HEK293 (cell line): Measurements from ENCODE around the gene RPL22.

Experiments
- BCL11A ChIP-seq: fragments of 450-650 bp; formaldehyde crosslinking; IDR thresholded peaks from 2 replicates; pipeline ENCODE4 v1.5.1; 2016; ENCODE audit warnings: low read depth, missing biosample characterization, missing genetic modification characterization
- BCL11B ChIP-seq: fragments of 450-650 bp; formaldehyde crosslinking; IDR thresholded peaks from 2 replicates; pipeline ENCODE4 v1.5.1; 2016; ENCODE audit warnings: low read depth, missing biosample characterization, missing genetic modification characterization
- MZF1 ChIP-seq: fragments of 450-650 bp; formaldehyde crosslinking; IDR thresholded peaks from 2 replicates; pipeline ENCODE4 v1.5.1; 2017; ENCODE audit warnings: missing biosample characterization, missing genetic modification characterization, borderline replicate concordance
- PBX3 ChIP-seq: sonication (generic); formaldehyde crosslinking; IDR thresholded peaks from 2 replicates; pipeline ENCODE4 v1.8.1; 2022; ENCODE audit warnings: mild to moderate bottlenecking, moderate library complexity, missing genetic modification reagents
- TRIM28 ChIP-seq: IDR thresholded peaks from 2 replicates; pipeline ENCODE4 v1.6.1; 2011; ENCODE audit warnings: low read length, control low read depth, borderline replicate concordance
- TSHZ1 ChIP-seq: fragments of 450-650 bp; formaldehyde crosslinking; IDR thresholded peaks from 2 replicates; pipeline ENCODE4 v1.5.1; 2016; ENCODE audit warnings: missing biosample characterization, missing genetic modification characterization, borderline replicate concordance
- ZFHX2 ChIP-seq: fragments of 450-650 bp; formaldehyde crosslinking; conservative IDR thresholded peaks from 2 replicates; pipeline ENCODE4 v1.5.1; 2016; ENCODE audit warnings: missing biosample characterization, missing genetic modification characterization
- ZNF132 ChIP-seq: fragments of 450-650 bp; formaldehyde crosslinking; IDR thresholded peaks from 2 replicates; pipeline ENCODE4 v1.5.1; 2017; ENCODE audit warnings: missing biosample characterization, missing genetic modification characterization, borderline replicate concordance
- ZNF133 ChIP-seq: fragments of 450-650 bp; formaldehyde crosslinking; IDR thresholded peaks from 2 replicates; pipeline ENCODE4 v1.5.1; 2016; ENCODE audit warnings: missing biosample characterization, missing genetic modification characterization
- ZNF155 ChIP-seq: fragments of 450-650 bp; formaldehyde crosslinking; IDR thresholded peaks from 2 replicates; pipeline ENCODE4 v1.5.1; 2016; ENCODE audit warnings: missing biosample characterization, missing genetic modification characterization
- ZNF202 ChIP-seq: fragments of 450-650 bp; formaldehyde crosslinking; IDR thresholded peaks from 2 replicates; pipeline ENCODE4 v1.5.1; 2016; ENCODE audit warnings: missing biosample characterization, missing genetic modification characterization, borderline replicate concordance
- ZNF23 ChIP-seq: fragments of 450-650 bp; formaldehyde crosslinking; IDR thresholded peaks from 2 replicates; pipeline ENCODE4 v1.5.1; 2016; ENCODE audit warnings: missing biosample characterization, missing genetic modification characterization, borderline replicate concordance
- ZNF24 ChIP-seq: fragments of 450-650 bp; formaldehyde crosslinking; IDR thresholded peaks from 2 replicates; pipeline ENCODE4 v1.5.1; 2016; ENCODE audit warnings: missing biosample characterization, missing genetic modification characterization
- ZNF274 ChIP-seq, 2 experiments: fragments of 200-500 bp in 1 of 2; fragments of 450-650 bp in 1 of 2; sonication (Bioruptor generic) in 1 of 2; formaldehyde crosslinking in 1 of 2; IDR thresholded peaks; 2 replicates each; pipeline versions ENCODE4 v1.5.1 to v1.6.1; 2014 to 2016; ENCODE audit warnings: borderline replicate concordance in 1 of 2, inconsistent platforms in 1 of 2, low read length in 1 of 2, missing biosample characterization in 1 of 2, missing genetic modification characterization in 1 of 2
- ZNF311 ChIP-seq: fragments of 450-650 bp; formaldehyde crosslinking; IDR thresholded peaks from 2 replicates; pipeline ENCODE4 v1.5.1; 2017; ENCODE audit warnings: missing biosample characterization, missing genetic modification characterization, borderline replicate concordance
- ZNF404 ChIP-seq: fragments of 450-650 bp; formaldehyde crosslinking; IDR thresholded peaks from 2 replicates; pipeline ENCODE4 v1.5.1; 2017; ENCODE audit warnings: missing biosample characterization, missing genetic modification characterization
- ZNF433 ChIP-seq: fragments of 450-650 bp; formaldehyde crosslinking; IDR thresholded peaks from 2 replicates; pipeline ENCODE4 v1.5.1; 2016; ENCODE audit warnings: missing biosample characterization, missing genetic modification characterization, low read depth
- ZNF48 ChIP-seq: fragments of 450-650 bp; formaldehyde crosslinking; IDR thresholded peaks from 2 replicates; pipeline ENCODE4 v1.5.1; 2016; ENCODE audit warnings: missing biosample characterization, missing genetic modification characterization
- ZNF501 ChIP-seq: fragments of 450-650 bp; formaldehyde crosslinking; IDR thresholded peaks from 2 replicates; pipeline ENCODE4 v1.5.1; 2016; ENCODE audit warnings: missing biosample characterization, missing genetic modification characterization
- ZNF521 ChIP-seq: fragments of 450-650 bp; formaldehyde crosslinking; IDR thresholded peaks from 2 replicates; pipeline ENCODE4 v1.5.1; 2017; ENCODE audit warnings: missing biosample characterization, mild to moderate bottlenecking, missing genetic modification characterization
- ZNF585B ChIP-seq: fragments of 450-650 bp; formaldehyde crosslinking; IDR thresholded peaks from 2 replicates; pipeline ENCODE4 v1.5.1; 2016; ENCODE audit warnings: missing biosample characterization, missing genetic modification characterization
- ZNF677 ChIP-seq: fragments of 450-650 bp; IDR thresholded peaks from 2 replicates; pipeline ENCODE4 v1.5.0; 2018; ENCODE audit warnings: missing biosample characterization, mild to moderate bottlenecking, missing genetic modification characterization, moderate library complexity
- ZNF701 ChIP-seq: fragments of 450-650 bp; formaldehyde crosslinking; IDR thresholded peaks from 2 replicates; pipeline ENCODE4 v1.5.1; 2016; ENCODE audit warnings: missing biosample characterization, missing genetic modification characterization
- TF ChIP-seq, protein P1 (sequence below): fragments of 450-650 bp; formaldehyde crosslinking; IDR thresholded peaks from 2 replicates; pipeline ENCODE4 v1.5.0; 2017; ENCODE audit warnings: missing biosample characterization, missing genetic modification characterization, borderline replicate concordance
- TF ChIP-seq, protein P2 (sequence below): fragments of 450-650 bp; formaldehyde crosslinking; IDR thresholded peaks from 2 replicates; pipeline ENCODE4 v1.5.1; 2016; ENCODE audit warnings: missing biosample characterization, missing genetic modification characterization, low read depth
- TF ChIP-seq, protein P3 (sequence below): fragments of 450-650 bp; IDR thresholded peaks from 2 replicates; pipeline ENCODE4 v1.5.1; 2018; ENCODE audit warnings: missing biosample characterization, mild to moderate bottlenecking, missing genetic modification characterization
- TF ChIP-seq, protein P4 (sequence below): fragments of 450-650 bp; formaldehyde crosslinking; IDR thresholded peaks from 2 replicates; pipeline ENCODE4; 2016; ENCODE audit warnings: missing biosample characterization, missing genetic modification characterization

The RPL22 gene

GRCh38 chr1:6205849-6206519 is 6.6 kb upstream of the RPL22 start, which contains the start of gene RNF207 (continued):
- TF ChIP-seq, protein P1, sequence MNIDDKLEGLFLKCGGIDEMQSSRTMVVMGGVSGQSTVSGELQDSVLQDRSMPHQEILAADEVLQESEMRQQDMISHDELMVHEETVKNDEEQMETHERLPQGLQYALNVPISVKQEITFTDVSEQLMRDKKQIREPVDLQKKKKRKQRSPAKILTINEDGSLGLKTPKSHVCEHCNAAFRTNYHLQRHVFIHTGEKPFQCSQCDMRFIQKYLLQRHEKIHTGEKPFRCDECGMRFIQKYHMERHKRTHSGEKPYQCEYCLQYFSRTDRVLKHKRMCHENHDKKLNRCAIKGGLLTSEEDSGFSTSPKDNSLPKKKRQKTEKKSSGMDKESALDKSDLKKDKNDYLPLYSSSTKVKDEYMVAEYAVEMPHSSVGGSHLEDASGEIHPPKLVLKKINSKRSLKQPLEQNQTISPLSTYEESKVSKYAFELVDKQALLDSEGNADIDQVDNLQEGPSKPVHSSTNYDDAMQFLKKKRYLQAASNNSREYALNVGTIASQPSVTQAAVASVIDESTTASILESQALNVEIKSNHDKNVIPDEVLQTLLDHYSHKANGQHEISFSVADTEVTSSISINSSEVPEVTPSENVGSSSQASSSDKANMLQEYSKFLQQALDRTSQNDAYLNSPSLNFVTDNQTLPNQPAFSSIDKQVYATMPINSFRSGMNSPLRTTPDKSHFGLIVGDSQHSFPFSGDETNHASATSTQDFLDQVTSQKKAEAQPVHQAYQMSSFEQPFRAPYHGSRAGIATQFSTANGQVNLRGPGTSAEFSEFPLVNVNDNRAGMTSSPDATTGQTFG (tag by site-specific recombination), result no peak
- TF ChIP-seq ZNF23 (tag by site-specific recombination) (no peak), ZNF24 (tag by site-specific recombination) (no peak), ZNF311 (no peak), ZNF155 (tag by site-specific recombination) (no peak), ZNF132 (tag by site-specific recombination) (no peak), ZNF701 (tag by site-specific recombination) (no peak), ZNF585B (tag by site-specific recombination) (no peak), MZF1 (no peak), ZNF48 (no peak), ZFHX2 (tag by site-specific recombination) (peak; percentile 6; the same call in 1 of the 2 replicates), ZNF202 (tag by site-specific recombination) (no peak), BCL11A (tag by site-specific recombination) (peak; percentile 73; the same call in 1 of the 2 replicates), ZNF677 (no peak), TRIM28 (no peak; the same call in 1 of the 2 replicates), PBX3 (CRISPR knock-in tag) (no peak), ZNF501 (peak; percentile 91), ZNF404 (tag by site-specific recombination) (no peak), BCL11B (no peak), ZNF521 (tag by site-specific recombination) (no peak), TSHZ1 (tag by site-specific recombination) (no peak), ZNF133 (no peak), ZNF433 (tag by site-specific recombination) (no peak), ZNF274 (IDR thresholded peaks at IDR 0.05; ENCODE audit: low read length) (no peak), ZNF274 (tag by site-specific recombination; IDR thresholded peaks at IDR 0.05; ENCODE audit: borderline replicate concordance) (no peak)
- TF ChIP-seq, protein P2, sequence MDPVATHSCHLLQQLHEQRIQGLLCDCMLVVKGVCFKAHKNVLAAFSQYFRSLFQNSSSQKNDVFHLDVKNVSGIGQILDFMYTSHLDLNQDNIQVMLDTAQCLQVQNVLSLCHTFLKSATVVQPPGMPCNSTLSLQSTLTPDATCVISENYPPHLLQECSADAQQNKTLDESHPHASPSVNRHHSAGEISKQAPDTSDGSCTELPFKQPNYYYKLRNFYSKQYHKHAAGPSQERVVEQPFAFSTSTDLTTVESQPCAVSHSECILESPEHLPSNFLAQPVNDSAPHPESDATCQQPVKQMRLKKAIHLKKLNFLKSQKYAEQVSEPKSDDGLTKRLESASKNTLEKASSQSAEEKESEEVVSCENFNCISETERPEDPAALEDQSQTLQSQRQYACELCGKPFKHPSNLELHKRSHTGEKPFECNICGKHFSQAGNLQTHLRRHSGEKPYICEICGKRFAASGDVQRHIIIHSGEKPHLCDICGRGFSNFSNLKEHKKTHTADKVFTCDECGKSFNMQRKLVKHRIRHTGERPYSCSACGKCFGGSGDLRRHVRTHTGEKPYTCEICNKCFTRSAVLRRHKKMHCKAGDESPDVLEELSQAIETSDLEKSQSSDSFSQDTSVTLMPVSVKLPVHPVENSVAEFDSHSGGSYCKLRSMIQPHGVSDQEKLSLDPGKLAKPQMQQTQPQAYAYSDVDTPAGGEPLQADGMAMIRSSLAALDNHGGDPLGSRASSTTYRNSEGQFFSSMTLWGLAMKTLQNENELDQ, result no peak
- TF ChIP-seq, protein P3, sequence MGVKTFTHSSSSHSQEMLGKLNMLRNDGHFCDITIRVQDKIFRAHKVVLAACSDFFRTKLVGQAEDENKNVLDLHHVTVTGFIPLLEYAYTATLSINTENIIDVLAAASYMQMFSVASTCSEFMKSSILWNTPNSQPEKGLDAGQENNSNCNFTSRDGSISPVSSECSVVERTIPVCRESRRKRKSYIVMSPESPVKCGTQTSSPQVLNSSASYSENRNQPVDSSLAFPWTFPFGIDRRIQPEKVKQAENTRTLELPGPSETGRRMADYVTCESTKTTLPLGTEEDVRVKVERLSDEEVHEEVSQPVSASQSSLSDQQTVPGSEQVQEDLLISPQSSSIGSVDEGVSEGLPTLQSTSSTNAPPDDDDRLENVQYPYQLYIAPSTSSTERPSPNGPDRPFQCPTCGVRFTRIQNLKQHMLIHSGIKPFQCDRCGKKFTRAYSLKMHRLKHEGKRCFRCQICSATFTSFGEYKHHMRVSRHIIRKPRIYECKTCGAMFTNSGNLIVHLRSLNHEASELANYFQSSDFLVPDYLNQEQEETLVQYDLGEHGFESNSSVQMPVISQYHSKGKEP (tag by site-specific recombination), result no peak; the same call in 1 of the 2 replicates
- TF ChIP-seq, protein P4, sequence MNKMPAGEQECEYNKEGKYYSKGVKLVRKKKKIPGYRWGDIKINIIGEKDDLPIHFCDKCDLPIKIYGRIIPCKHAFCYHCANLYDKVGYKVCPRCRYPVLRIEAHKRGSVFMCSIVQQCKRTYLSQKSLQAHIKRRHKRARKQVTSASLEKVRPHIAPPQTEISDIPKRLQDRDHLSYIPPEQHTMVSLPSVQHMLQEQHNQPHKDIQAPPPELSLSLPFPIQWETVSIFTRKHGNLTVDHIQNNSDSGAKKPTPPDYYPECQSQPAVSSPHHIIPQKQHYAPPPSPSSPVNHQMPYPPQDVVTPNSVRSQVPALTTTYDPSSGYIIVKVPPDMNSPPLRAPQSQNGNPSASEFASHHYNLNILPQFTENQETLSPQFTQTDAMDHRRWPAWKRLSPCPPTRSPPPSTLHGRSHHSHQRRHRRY (tag by site-specific recombination), result no peak
